ENCODE results near the gene WDFY4.

- no peak for TF ChIP-seq CTCF (IDR thresholded peaks at IDR 0.05)
- TF ChIP-seq POLR2A (IDR thresholded peaks at IDR 0.05) = no peak
Observed at GRCh38 chr10:48773580-48773979, 88.9 kb downstream of the WDFY4 start.
